H1 (cell line): Measurements from ENCODE around the gene PDE8B. TPM values are rescaled to one million over a fixed set of nuclear protein-coding genes. Genes with fewer than 3 reads are reported as not detected.

Experiments
- EZH2 ChIP-seq: fragments of 200-600 bp; sonication (generic); IDR thresholded peaks from 2 replicates; pipeline ENCODE4 v1.7.1; 2012; ENCODE audit warnings: low read depth, mild to moderate bottlenecking, moderate library complexity, low read length, inconsistent platforms; ENCODE audit not compliant: severe bottlenecking
- POLR2AphosphoS5 ChIP-seq: IDR thresholded peaks from 2 replicates; pipeline ENCODE4 v1.6.1; 2011; ENCODE audit warnings: low read depth, low read length
- polyA plus RNA-seq, 7 experiments: library from polyadenylated mRNA; depleted of rRNA in 3 of 7; stranded (reverse) in 5 of 7; unstranded in 2 of 7; fragments of >200 nt in 5 of 7; fragments of 200-250 nt in 2 of 7; gene quantifications; 1 replicate in 5 of 7; 2 replicates in 1 of 7; 4 replicates in 1 of 7; pipeline versions ENCODE4 v1.2.1 to v1.2.3, GENCODE V29; 2011 to 2013; ENCODE audit warnings: missing spikeins in 2 of 7, mixed read lengths in 2 of 7
- total RNA-seq: library from RNA; stranded (reverse); fragmentation: NEBNext Ultra II Directional; extraction: Animal tissue kit (Norgen Biotek cat#: 25700); gene quantifications from 2 replicates; pipeline ENCODE4 v1.2.1, GENCODE V29; 2021

The PDE8B gene
- total and polyA plus RNA-seq, 2 of the 8 experiments (the other 6 are each of a cell fraction or from before 2014, with no cell fraction given): 0.32 to 1.1 TPM

- TF ChIP-seq POLR2AphosphoS5 (no peak), EZH2 (no peak)
These were observed 238.4 kb downstream of the PDE8B start (continued) for GRCh38 chr5:77448831-77449230.
